Calu3 (cell line): ENCODE data around the gene CRYM. TPM values are rescaled to one million over a fixed set of nuclear protein-coding genes. Genes with fewer than 3 reads are reported as not detected.
"Not testable (repeated sequence)": the region's sequence is repeated elsewhere in the genome, so short reads cannot be mapped to it uniquely, and the experiment has no call there.

Experiments
- BruUV-seq: library from RNA; stranded (reverse); fragments of 400-500 nt; replicated peaks from 2 replicates; lab custom pipeline; 2021; lab: Mats Ljungman, UMichigan
- CTCF ChIA-PET: fragments of 300-600 bp; sonication (Branson Sonifier 250); formaldehyde crosslinking; loops from one replicate; lab custom pipeline; 2022; ENCODE audit warnings: antibody characterized with exemption; lab: Charles Lee
- DNase-seq: peaks from one replicate; pipeline ENCODE4 v3.0.0; 2022
- H3K27ac Mint-ChIP-seq: one replicate; pipeline ENCODE4 v1.8.0; 2022; ENCODE audit warnings: mixed read lengths; ENCODE audit not compliant: unreplicated experiment
- H3K27me3 Mint-ChIP-seq: one replicate; pipeline ENCODE4 v1.8.0; 2022; ENCODE audit warnings: mixed read lengths; ENCODE audit not compliant: unreplicated experiment
- H3K36me3 Mint-ChIP-seq: one replicate; pipeline ENCODE4 v1.8.0; 2022; ENCODE audit warnings: mild to moderate bottlenecking, moderate library complexity, mixed read lengths; ENCODE audit not compliant: insufficient read depth, unreplicated experiment
- H3K4me1 Mint-ChIP-seq: one replicate; pipeline ENCODE4 v1.8.0; 2022; ENCODE audit warnings: mild to moderate bottlenecking, low read depth, mixed read lengths; ENCODE audit not compliant: unreplicated experiment
- H3K4me3 Mint-ChIP-seq: one replicate; pipeline ENCODE4 v1.8.0; 2022; ENCODE audit warnings: mild to moderate bottlenecking, low read depth, moderate library complexity, mixed read lengths; ENCODE audit not compliant: unreplicated experiment
- H3K9me3 Mint-ChIP-seq: one replicate; pipeline ENCODE4 v1.8.0; 2022; ENCODE audit warnings: low read depth, mixed read lengths; ENCODE audit not compliant: unreplicated experiment
- intact Hi-C: fragments of 100-400 bp; cut with micrococcal nuclease; formaldehyde crosslinking; loops from one replicate; pipeline ENCODE4 v1.10.0; 2022; ENCODE audit not compliant: unreplicated experiment
- total RNA-seq: library from RNA; stranded (reverse); gene quantifications from 2 replicates; pipeline ENCODE4 v1.2.3, GENCODE V29; 2022
- TF ChIP-seq, protein P1 (sequence below): fragments of 200-600 bp; IDR thresholded peaks from one replicate; pipeline ENCODE4 v1.8.0; 2022; ENCODE audit warnings: antibody characterized with exemption; ENCODE audit not compliant: unreplicated experiment

CRYM gene
- total RNA-seq, 1 experiment from 2014 or later = 4.1 TPM

- Mint-ChIP-seq H3K27ac (no peak overlapping the region), H3K36me3 (peaks cover 12% of the 10 kb centered on the region), H3K27me3 (no peaks in the 10 kb centered on the region), H3K9me3 (no peaks in the 10 kb centered on the region), H3K4me3 (no peak overlapping the region), H3K4me1 (peaks cover 29% of the 10 kb centered on the region)
- no peak for DNase-seq
- CTCF ChIA-PET = no interaction called here
- BruUV-seq = no TSS peak
- intact Hi-C loops = no loop called here
- TF ChIP-seq, protein P1, sequence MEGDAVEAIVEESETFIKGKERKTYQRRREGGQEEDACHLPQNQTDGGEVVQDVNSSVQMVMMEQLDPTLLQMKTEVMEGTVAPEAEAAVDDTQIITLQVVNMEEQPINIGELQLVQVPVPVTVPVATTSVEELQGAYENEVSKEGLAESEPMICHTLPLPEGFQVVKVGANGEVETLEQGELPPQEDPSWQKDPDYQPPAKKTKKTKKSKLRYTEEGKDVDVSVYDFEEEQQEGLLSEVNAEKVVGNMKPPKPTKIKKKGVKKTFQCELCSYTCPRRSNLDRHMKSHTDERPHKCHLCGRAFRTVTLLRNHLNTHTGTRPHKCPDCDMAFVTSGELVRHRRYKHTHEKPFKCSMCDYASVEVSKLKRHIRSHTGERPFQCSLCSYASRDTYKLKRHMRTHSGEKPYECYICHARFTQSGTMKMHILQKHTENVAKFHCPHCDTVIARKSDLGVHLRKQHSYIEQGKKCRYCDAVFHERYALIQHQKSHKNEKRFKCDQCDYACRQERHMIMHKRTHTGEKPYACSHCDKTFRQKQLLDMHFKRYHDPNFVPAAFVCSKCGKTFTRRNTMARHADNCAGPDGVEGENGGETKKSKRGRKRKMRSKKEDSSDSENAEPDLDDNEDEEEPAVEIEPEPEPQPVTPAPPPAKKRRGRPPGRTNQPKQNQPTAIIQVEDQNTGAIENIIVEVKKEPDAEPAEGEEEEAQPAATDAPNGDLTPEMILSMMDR = no peak
These were observed 20.8 kb downstream of the CRYM start for GRCh38 chr16:21257284-21257683.

DNA sequence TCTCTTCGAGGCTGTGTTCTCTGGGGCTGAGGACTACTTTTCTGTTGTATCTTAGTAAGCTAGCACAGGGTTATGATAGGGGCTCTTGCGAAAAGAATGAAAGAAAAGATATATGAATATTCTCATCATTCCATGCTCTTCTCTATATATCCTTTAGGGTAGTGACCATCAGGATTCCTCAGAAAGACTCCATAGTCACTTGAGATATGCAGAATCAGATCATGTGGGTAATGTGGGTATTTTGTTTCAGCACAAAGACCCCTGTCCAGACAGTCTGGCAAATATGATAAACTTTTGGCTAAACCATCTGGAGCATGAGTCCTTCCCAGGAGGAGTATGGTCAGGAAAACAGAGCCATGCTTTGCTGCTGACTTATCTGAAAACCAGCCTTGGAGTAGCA, 21.5 kb downstream of the CRYM start:
- Mint-ChIP-seq H3K27ac (no peak overlapping the region), H3K4me1 (peaks cover 24% of the 10 kb centered on the region), H3K4me3 (no peak overlapping the region), H3K36me3 (peaks cover 12% of the 10 kb centered on the region), H3K27me3 (no peaks in the 10 kb centered on the region), H3K9me3 (no peaks in the 10 kb centered on the region)
- BruUV-seq = no TSS peak
- CTCF ChIA-PET = no interaction called here
- intact Hi-C loops = no loop called here
- no peak for DNase-seq
- TF ChIP-seq, protein P1 = no peak

DNA sequence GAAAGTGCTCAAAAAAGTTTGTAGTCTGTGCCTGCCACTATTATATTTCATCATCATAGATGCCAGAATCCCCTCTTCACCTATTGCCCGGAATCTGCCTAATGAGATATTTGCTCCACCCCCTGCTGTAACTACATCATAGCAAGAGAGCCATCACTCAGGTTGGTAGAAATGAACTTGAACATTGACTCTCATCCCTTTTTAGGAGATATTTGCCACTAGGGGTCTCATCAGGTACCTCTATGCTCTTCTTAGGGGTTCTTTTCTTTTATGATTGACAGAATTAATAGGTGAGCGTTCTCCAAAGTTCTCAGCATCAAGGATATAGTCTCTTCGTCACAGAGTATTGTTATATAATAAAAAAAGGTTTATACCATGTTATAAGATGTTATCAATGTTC, 24.6 kb downstream of the CRYM start:
- no peaks in the 10 kb centered on the region for H3K9me3 Mint-ChIP-seq
- TF ChIP-seq, protein P1 = no peak
- H3K36me3 Mint-ChIP-seq = no peaks in the 10 kb centered on the region
- no peak overlapping the region for H3K4me3 Mint-ChIP-seq
- BruUV-seq = no TSS peak
- no peak overlapping the region for H3K27ac Mint-ChIP-seq
- no peaks in the 10 kb centered on the region for H3K4me1 Mint-ChIP-seq
- DNase-seq = no peak
- CTCF ChIA-PET = interaction anchor here (0.6 to 0.7 kb wide), 2 partner anchors 53 to 1150 kb away, joined by 3 to 5 read pairs; no protein-coding TSS in a partner anchor
- no peaks in the 10 kb centered on the region for H3K27me3 Mint-ChIP-seq
- intact Hi-C loops = no loop called here

DNA sequence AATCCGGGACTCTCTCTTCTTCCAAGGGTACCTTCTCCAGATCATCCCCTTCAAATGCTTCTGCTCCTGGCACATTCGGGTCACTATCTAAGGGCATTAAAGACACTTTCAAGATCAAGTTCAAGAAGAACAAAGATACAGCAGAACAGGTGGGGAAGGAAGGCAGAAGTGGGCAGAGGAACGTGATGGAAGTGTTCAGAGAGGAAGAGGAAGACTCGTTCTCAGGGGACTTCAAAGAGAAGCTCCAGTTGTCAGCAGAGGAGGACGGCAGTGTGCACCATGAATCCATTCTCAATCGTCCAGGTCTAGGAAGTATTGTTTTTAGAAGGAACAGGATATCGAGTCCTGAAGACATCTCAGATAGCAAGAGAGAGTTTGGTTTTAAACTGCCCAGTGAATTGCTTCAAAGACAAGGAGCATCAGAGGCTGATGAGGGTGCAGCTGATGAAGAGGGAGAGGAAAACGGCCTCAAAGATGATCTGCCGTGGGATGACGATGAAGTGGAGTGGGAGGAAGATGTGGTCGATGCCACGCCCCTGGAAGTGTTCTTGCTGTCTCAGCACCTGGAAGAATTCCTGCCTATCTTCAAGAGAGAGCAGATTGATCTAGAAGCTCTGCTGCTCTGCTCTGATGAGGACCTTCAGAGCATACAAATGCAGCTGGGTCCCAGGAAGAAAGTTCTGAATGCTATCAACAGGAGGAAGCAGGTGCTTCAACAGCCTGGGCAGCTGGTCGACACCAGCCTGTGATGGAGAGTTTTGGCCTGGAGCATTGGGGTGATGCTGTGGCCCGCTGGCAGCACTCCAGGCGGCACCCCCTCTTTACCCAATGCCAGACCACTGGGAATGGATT, 27.8 kb downstream of the CRYM start:
- H3K9me3 Mint-ChIP-seq = no peaks in the 10 kb centered on the region
- H3K4me1 Mint-ChIP-seq = peaks cover 15% of the 10 kb centered on the region
- TF ChIP-seq, protein P1 = no peak
- CTCF ChIA-PET = no interaction called here
- no peak overlapping the region for H3K4me3 Mint-ChIP-seq
- no TSS peak for BruUV-seq
- H3K27me3 Mint-ChIP-seq = no peaks in the 10 kb centered on the region
- no peaks in the 10 kb centered on the region for H3K36me3 Mint-ChIP-seq
- H3K27ac Mint-ChIP-seq = no peak overlapping the region
- no peak for DNase-seq
- intact Hi-C loops = no loop called here

- BruUV-seq, H3K4me3 Mint-ChIP-seq, CTCF ChIA-PET, DNase-seq, H3K27ac Mint-ChIP-seq, H3K36me3 Mint-ChIP-seq, H3K9me3 Mint-ChIP-seq, intact Hi-C loops, H3K27me3 Mint-ChIP-seq: not testable (repeated sequence)
- peaks cover 15% of the 10 kb centered on the region for H3K4me1 Mint-ChIP-seq
These were observed 29.9 kb downstream of the CRYM start for GRCh38 chr16:21248179-21248578.
